ENCODE measurements around the gene PDS5B.

DNA sequence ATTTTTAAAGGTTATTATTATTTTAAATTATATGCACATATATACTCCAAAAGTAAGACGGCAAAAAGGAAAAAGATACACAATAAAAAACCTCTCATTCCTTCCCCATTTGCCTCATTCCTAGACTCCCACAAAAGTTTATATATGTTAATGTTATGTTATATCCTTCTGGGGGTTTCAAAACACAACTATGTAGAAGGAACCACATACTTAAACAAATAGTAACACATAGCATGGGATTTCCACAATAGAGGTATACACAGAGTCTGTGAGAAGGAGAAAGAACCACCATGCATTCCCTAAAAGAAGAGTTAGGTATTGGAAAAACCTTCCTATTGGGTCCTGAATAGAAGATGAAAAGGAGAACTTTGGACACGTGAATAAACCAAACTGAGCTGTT lies 9.1 kb downstream of the PDS5B start:
- TF ChIP-seq, protein P1, sequence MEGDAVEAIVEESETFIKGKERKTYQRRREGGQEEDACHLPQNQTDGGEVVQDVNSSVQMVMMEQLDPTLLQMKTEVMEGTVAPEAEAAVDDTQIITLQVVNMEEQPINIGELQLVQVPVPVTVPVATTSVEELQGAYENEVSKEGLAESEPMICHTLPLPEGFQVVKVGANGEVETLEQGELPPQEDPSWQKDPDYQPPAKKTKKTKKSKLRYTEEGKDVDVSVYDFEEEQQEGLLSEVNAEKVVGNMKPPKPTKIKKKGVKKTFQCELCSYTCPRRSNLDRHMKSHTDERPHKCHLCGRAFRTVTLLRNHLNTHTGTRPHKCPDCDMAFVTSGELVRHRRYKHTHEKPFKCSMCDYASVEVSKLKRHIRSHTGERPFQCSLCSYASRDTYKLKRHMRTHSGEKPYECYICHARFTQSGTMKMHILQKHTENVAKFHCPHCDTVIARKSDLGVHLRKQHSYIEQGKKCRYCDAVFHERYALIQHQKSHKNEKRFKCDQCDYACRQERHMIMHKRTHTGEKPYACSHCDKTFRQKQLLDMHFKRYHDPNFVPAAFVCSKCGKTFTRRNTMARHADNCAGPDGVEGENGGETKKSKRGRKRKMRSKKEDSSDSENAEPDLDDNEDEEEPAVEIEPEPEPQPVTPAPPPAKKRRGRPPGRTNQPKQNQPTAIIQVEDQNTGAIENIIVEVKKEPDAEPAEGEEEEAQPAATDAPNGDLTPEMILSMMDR (IDR thresholded peaks at IDR 0.05 in 2 of 3, conservative IDR thresholded peaks at IDR 0.05 in 1 of 3; ENCODE audit: borderline replicate concordance in 1 of 3, insufficient read depth in 1 of 3, low read depth in 2 of 3, low read length in 2 of 3), result no peak
- TF ChIP-seq POLR2A (IDR thresholded peaks at IDR 0.05; ENCODE audit: borderline replicate concordance, extremely low read depth, insufficient read depth, insufficient read length), result no peak
- TF ChIP-seq, protein P2, sequence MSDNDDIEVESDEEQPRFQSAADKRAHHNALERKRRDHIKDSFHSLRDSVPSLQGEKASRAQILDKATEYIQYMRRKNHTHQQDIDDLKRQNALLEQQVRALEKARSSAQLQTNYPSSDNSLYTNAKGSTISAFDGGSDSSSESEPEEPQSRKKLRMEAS (IDR thresholded peaks at IDR 0.05), result no peak
- TF ChIP-seq POLR2AphosphoS5 (IDR thresholded peaks at IDR 0.05; ENCODE audit: low read depth, low read length), result no peak
- no peak for TF ChIP-seq JUND (IDR thresholded peaks at IDR 0.05)
- TF ChIP-seq, protein P3, sequence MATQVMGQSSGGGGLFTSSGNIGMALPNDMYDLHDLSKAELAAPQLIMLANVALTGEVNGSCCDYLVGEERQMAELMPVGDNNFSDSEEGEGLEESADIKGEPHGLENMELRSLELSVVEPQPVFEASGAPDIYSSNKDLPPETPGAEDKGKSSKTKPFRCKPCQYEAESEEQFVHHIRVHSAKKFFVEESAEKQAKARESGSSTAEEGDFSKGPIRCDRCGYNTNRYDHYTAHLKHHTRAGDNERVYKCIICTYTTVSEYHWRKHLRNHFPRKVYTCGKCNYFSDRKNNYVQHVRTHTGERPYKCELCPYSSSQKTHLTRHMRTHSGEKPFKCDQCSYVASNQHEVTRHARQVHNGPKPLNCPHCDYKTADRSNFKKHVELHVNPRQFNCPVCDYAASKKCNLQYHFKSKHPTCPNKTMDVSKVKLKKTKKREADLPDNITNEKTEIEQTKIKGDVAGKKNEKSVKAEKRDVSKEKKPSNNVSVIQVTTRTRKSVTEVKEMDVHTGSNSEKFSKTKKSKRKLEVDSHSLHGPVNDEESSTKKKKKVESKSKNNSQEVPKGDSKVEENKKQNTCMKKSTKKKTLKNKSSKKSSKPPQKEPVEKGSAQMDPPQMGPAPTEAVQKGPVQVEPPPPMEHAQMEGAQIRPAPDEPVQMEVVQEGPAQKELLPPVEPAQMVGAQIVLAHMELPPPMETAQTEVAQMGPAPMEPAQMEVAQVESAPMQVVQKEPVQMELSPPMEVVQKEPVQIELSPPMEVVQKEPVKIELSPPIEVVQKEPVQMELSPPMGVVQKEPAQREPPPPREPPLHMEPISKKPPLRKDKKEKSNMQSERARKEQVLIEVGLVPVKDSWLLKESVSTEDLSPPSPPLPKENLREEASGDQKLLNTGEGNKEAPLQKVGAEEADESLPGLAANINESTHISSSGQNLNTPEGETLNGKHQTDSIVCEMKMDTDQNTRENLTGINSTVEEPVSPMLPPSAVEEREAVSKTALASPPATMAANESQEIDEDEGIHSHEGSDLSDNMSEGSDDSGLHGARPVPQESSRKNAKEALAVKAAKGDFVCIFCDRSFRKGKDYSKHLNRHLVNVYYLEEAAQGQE (IDR thresholded peaks at IDR 0.05; ENCODE audit: low read depth), result no peak
- no peak for TF ChIP-seq YY1 (IDR thresholded peaks at IDR 0.05; ENCODE audit: extremely low read depth, insufficient replicate concordance, low read depth, low read length)
- TF ChIP-seq ZNF274 (IDR thresholded peaks at IDR 0.05; ENCODE audit: low read depth, low read length), result no peak

Data from HCT116 (cell line).